ENCODE results near the gene ATAT1. TPM values are rescaled to one million over a fixed set of nuclear protein-coding genes. Genes with fewer than 3 reads are reported as not detected.
A peak's percentile ranks its signal among the peaks of the same experiment; 100 is the strongest.

The ATAT1 gene
- total and polyA plus RNA-seq, 2 of the 13 experiments (the other 11 are each of a cell fraction or from before 2014, with no cell fraction given), result 9.2 to 23.6 TPM

GRCh38 chr6:30614044-30614842 lies 12.4 kb upstream of the ATAT1 start (continued):
- TF ChIP-seq THRA (CRISPR knock-in tag; IDR thresholded peaks at IDR 0.05; ENCODE audit: borderline replicate concordance) (no peak), ZNF878 (CRISPR knock-in tag; IDR thresholded peaks at IDR 0.05) (no peak), SPEN (CRISPR knock-in tag; IDR thresholded peaks at IDR 0.05; ENCODE audit: low read depth) (no peak), DRAP1 (CRISPR knock-in tag; IDR thresholded peaks at IDR 0.05) (no peak), FOXP1 (IDR thresholded peaks at IDR 0.05) (no peak), FOXP1 (CRISPR knock-in tag; IDR thresholded peaks at IDR 0.05) (no peak), HMGXB4 (CRISPR knock-in tag; IDR thresholded peaks at IDR 0.05; ENCODE audit: borderline replicate concordance in 1 of 2, low read depth in 1 of 2) (no peak), ZNF784 (CRISPR knock-in tag; IDR thresholded peaks at IDR 0.05; ENCODE audit: borderline replicate concordance) (no peak), THYN1 (CRISPR knock-in tag; IDR thresholded peaks at IDR 0.05; ENCODE audit: borderline replicate concordance, low read depth) (no peak), ZBTB49 (CRISPR knock-in tag; IDR thresholded peaks at IDR 0.05; ENCODE audit: borderline replicate concordance) (peak; percentile 86; the same call in 1 of the 2 replicates), ZFY (CRISPR knock-in tag; IDR thresholded peaks at IDR 0.05) (no peak), ZNF512B (CRISPR knock-in tag; IDR thresholded peaks at IDR 0.05; ENCODE audit: borderline replicate concordance) (no peak), EHMT2 (IDR thresholded peaks at IDR 0.05; ENCODE audit: borderline replicate concordance, low read depth, low read length) (no peak), DMAP1 (CRISPR knock-in tag; IDR thresholded peaks at IDR 0.05) (no peak), TFAP4 (IDR thresholded peaks at IDR 0.05; ENCODE audit: borderline replicate concordance, low read depth) (no peak), ZNF776 (CRISPR knock-in tag; IDR thresholded peaks at IDR 0.05) (no peak)
